22Rv1 (cell line): ENCODE data around the gene SEZ6L.

Experiments
- H3K27ac ChIP-seq: fragments of 450-650 bp; 2 replicates; pipeline ENCODE4 v1.5.1; 2017
- ZFX ChIP-seq: fragments of 450-650 bp; IDR thresholded peaks from 2 replicates; pipeline ENCODE4 v1.6.1; 2017; ENCODE audit warnings: antibody characterized with exemption, borderline replicate concordance
- TF ChIP-seq, protein P1 (sequence below): fragments of 450-650 bp; IDR thresholded peaks from 2 replicates; pipeline ENCODE4 v1.5.1; 2017; ENCODE audit warnings: mild to moderate bottlenecking

Gene SEZ6L

DNA sequence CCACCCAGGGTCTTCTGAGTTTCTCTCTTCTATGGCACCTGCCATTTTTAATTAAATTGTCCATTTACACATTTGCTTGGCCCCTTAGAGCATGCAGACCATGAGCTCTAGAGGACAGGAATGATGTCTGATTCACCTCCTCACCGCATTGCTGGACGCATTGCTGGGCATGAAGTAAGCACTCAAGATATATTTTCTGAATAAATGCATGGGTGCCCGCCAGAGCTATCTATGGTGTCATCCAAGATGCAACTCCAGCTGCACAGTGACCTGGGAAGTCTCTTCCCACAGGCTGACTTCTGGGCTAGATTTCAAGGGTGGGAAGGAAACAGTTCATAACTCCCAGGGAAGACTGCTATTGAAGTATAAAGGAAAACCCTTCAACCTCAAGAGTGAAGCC, 193.2 kb downstream of the SEZ6L start:
- no peak for TF ChIP-seq ZFX
- TF ChIP-seq, protein P1, sequence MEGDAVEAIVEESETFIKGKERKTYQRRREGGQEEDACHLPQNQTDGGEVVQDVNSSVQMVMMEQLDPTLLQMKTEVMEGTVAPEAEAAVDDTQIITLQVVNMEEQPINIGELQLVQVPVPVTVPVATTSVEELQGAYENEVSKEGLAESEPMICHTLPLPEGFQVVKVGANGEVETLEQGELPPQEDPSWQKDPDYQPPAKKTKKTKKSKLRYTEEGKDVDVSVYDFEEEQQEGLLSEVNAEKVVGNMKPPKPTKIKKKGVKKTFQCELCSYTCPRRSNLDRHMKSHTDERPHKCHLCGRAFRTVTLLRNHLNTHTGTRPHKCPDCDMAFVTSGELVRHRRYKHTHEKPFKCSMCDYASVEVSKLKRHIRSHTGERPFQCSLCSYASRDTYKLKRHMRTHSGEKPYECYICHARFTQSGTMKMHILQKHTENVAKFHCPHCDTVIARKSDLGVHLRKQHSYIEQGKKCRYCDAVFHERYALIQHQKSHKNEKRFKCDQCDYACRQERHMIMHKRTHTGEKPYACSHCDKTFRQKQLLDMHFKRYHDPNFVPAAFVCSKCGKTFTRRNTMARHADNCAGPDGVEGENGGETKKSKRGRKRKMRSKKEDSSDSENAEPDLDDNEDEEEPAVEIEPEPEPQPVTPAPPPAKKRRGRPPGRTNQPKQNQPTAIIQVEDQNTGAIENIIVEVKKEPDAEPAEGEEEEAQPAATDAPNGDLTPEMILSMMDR = no peak
- H3K27ac ChIP-seq = no peak overlapping the region

DNA sequence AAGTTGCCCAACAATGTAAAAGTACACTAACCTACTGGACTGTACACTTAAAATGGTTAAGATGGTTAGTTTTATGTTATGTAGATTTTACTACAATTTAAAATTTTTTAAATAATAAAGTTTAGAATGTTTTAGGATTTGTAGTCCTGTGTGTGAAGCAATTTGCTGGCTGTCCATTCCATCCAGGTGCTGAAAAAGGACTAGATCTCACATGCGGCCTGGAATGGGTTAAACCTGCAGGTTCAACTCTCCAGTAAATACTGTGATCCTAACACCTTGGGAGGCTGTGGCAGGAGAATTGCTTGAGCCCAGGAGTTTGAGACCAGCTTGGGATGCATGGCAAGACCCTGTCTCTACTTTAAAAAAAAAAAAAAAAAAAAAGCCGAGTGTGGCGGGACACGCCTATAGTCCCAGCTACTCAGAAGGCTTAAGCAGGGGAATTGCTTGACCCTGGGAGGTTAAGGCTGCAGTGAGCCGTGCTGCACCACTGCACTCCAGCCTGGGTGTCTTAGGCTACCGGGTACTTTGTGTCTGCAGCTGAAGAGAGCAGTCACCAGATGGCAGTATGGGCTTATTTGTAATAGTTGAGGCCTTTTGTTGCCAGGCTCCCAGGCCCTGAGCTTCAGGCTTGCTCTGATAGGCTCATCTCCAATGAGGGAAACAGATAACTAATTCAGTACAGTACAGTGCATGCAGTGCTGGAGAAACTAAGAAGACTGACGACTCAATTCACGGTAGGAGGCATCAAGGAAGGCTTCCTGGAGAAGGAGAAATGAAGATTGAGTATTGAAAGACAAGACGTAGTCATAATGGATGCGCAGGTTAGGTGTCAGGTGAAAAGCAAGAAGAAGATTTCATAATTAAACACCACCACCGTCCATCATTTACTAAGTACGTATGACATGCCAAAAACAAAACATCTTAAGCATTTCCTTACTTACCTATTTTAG, 195.1 kb downstream of the SEZ6L start:
- no peak overlapping the region for H3K27ac ChIP-seq
- TF ChIP-seq ZFX = no peak
- TF ChIP-seq, protein P1 = peak; percentile 75

DNA sequence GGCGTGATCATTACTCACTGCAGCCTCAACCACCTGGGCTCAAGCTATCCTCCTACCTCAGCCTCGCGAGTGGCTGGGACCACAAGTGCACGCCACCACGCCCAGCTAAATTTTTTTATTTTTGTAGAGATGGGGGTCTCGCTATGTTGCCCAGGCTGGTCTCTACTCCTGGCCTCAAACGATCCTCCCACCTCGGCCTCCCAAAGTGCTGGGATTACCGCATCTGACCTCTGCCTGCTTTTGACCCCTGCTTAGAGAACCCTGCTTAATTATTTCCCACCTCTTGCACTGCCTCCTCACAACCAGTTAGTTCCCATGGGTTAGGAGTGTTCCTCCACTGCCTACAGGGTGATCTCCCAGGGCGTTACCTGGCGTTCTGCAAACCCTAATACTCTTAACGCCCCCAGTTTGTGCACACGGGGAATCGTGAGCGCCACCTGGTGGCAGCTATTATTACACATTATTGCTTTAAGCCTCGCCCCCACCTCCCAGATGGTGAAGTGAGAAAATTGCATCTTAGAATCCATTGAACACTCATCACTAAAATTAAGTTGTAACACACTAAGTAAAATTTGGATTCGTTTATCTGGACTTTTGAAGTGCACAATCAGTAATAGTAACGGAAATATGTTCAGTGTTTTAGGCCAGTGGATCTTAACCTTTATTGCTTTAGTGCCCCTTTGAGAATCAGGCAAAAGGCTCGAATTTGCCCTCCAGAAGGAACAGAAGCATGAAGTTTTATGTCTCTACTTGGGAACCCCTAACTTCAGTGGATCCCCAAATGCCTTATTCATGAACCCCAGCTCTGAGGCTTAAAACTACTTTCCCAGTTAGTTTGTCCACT, 198.4 kb downstream of the SEZ6L start:
- H3K27ac ChIP-seq = no peak overlapping the region
- TF ChIP-seq ZFX = no peak
- TF ChIP-seq, protein P1 = peak; percentile 96

DNA sequence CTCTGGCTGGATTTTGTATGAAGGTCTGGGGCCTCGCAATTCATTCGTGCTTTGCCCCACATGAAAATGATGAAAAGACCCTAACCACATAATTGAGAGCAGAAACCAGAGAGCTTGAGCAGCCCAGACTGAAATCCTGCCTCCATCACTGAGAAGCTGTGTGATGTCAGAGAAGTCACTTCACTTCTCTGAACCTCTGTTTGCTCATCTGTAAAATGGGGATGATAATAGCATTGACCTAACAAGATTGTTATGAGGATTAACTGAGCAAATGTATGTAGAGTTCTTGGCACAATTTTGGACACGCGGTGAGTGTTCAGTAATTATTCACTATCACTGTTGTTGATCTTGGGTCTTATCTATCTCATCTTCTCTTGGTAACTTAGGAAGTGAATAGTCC, 203.6 kb downstream of the SEZ6L start:
- no peak overlapping the region for H3K27ac ChIP-seq
- TF ChIP-seq, protein P1 = no peak
- TF ChIP-seq ZFX = no peak

DNA sequence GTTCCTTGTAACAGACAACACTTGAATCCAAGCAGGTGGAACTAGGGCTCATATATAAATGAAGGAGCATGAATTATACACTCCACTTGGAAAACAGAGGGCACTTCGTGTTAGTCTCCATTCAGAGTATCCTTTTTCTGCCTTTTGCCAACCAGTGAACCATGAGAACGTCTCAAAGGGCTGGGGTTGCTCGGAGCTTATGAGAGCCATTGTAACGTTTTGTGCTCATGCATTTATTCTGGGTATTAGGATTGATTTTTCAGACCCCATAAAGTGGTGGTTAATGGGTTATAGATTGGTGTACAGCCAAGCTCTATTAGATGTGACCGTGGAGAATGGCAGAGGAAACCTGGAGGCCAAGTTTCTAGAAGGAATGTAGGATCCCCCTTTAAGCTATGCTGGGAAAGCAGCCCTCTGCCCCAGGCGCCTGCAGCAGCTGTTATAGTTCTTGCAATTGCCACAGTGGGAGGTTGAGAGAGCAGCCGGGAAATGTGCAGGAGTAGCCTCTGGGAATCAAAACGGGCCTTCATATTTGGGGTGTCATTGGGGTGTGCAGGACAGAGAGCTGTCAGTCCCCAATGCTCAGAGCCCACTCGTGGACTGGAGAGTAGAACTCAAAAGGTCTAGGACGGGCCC, 205.2 kb downstream of the SEZ6L start:
- no peak for TF ChIP-seq ZFX
- TF ChIP-seq, protein P1 = no peak
- H3K27ac ChIP-seq = no peak overlapping the region

DNA sequence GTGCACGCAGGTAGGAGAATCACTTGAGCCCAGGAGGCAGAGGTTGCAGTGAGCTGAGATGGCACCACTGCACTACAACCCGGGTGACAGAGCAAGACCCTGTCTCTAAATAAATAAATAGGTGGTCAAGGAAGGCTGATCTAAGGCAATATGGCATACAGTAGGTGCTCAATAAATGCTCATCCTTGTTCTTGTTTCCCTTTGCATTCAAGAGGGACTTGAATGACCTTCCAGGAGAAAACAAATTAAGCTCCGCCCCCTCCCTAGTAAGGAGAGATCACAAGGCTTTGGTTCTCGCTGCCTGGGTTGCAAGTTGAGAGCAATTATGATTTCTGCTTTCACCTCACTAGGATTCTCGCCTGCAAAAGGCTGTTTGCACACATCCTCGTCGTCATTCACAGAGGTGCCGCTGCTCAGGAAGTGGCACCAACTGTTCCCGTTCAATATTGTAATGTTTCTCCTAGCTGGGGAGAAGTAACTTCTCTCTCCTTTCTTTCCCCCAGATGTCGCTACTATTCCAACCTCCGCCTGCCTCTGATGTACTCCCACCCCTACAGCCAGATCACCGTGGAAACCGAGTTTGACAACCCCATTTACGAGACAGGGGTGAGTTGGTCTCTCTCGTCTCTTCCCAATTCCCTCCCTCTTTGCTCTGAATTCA, 208.0 kb downstream of the SEZ6L start:
- H3K27ac ChIP-seq = no peak overlapping the region
- TF ChIP-seq, protein P1 = no peak
- no peak for TF ChIP-seq ZFX
